Measurements from ENCODE around the gene MOAP1.
A peak's percentile ranks its signal among the peaks of the same experiment; 100 is the strongest.
"Not testable (repeated sequence)": the region's sequence is repeated elsewhere in the genome, so short reads cannot be mapped to it uniquely, and the experiment has no call there.

The MOAP1 gene

DNA sequence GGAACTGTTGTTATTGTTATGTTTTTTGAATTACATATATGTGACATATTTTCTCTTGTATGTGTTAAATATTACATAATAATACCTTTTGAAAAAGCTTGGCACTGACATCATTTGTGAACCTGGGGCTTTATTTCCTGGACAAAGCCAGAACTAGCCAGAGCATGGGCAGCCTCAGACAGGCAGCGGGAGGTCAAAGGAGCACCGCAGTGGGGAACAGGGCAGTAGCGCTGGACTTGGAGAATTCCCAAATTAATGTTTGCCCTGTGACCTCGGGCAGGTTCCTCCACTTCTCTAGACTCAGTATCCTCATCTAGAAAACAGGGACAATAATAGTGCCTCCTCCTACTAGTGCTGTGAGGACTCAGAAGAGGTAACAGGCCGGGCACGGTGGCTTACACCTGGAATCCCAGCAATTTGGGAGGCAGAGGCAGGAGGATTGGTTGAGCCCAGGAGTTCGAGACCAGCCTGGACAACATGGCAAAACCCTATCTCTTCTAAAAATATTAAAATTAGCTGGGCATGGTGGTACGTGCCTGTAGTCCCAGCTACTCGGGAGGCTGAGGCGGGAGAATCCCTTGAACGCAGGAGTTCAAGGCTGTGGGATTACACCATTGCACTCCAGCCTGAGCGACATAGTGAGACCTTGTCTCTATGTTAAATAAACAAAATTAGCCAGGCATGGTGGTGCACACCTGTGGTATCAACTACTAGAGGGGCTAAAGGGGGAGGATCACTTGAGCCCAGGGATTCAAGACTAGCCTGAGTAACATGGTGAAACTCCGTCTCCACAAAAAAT lies 41.6 kb downstream of the MOAP1 start:
- DNase-seq = no peak

- peak; percentile 81 for DNase-seq
Measured at GRCh38 chr14:93137864-93138263, 46.8 kb downstream of the MOAP1 start.

- not testable (repeated sequence) for DNase-seq
Measured at GRCh38 chr14:93136508-93136907, 48.2 kb downstream of the MOAP1 start.

DNA sequence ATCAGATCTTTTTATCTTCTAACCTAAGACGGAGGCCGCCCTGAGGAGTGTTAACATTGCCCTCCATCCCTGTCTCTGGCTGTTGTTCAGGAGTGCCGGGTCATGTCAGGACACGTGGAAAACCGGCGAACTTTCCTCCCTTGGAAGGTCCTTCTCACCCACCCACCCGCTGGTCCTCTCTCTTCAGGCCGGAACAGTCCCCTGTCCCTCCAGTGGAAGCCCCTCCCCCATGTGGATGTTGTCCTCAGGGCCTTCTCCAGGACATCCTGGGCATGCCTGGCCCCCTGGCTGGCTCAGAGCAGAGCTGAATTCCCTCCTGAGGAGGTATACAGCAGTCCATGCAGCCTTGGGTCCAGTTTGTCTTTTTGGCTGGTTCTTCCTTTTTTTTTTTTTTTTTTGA lies 48.7 kb downstream of the MOAP1 start:
- no peak for DNase-seq

DNA sequence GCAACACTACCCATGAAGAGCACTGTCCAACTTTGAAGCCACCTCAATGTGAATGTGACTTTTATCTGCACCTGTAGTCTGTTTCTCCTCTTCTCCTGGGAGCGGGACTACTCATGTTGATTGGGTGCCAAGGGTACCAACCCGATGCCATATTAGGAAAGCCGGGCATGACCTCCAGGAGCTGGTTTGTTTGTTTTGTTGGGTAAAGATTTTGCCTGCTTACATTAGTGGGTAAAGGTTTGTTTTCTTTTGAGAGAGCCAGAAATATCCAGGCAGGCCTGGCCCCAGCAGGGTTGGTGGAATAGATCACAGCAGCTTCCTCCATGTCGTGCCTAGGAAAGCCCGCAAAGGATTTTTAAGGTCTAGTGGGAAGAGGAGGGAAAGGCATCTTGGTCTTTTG lies 49.3 kb downstream of the MOAP1 start:
- DNase-seq = peak; percentile 27

- DNase-seq = no peak
Measured at GRCh38 chr14:93133464-93133863, 51.2 kb downstream of the MOAP1 start.

DNA sequence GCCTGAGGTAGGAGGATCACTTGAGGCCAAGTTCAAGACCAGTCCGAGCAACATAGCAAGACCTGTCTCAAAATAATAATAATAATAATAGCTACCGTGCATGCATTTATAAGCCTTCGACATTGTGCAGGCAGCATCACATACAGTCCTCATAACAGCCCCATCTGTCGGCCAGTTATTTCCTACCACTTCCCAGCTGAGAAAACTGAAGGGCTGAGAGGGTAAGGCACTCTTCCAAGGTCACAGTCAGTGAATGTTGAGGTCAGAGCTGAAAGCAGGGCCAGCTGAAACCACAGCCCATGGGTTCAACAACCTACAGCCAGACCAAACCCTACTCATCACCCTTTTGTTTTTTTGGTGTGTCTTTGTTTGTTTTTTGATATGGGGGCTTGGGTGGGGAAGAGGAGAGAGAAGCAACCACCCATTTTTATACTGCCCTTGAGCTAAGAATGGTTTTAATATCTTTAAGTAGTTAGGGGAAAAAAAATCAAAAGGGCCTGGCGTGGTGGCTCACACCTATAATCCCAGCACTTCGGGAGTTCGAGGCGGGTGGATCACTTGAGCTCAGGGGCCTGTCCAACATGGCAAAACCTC lies 52.1 kb downstream of the MOAP1 start:
- DNase-seq = peak; percentile 59

Measured in DMS53 (cell line).